Kidney epithelial cell (primary cell): Measurements from ENCODE around the gene GP1BB. TPM values are rescaled to one million over a fixed set of nuclear protein-coding genes. Genes with fewer than 3 reads are reported as not detected.

ENCODE experiments used
- DNase-seq: peaks from one replicate; pipeline ENCODE4 v3.0.0-alpha.2; 2010; ENCODE audit warnings: low read depth
- H3K27me3 ChIP-seq: 2 replicates; pipeline ENCODE4 v1.6.0; 2011; ENCODE audit warnings: low read length; ENCODE audit not compliant: control insufficient read depth, insufficient read depth
- H3K36me3 ChIP-seq: 2 replicates; pipeline ENCODE4 v1.5.1; 2011; ENCODE audit warnings: low read length; ENCODE audit not compliant: control insufficient read depth, insufficient read depth
- H3K4me3 ChIP-seq: 2 replicates; pipeline ENCODE4 v1.5.1; 2011; ENCODE audit warnings: low read depth, mild to moderate bottlenecking, control low read depth, low read length
- CTCF ChIP-seq: IDR thresholded peaks from 2 replicates; pipeline ENCODE4 v1.5.1; 2011; ENCODE audit warnings: mild to moderate bottlenecking, moderate library complexity, low read length, control low read depth, inconsistent platforms; ENCODE audit not compliant: insufficient read depth, poor library complexity, severe bottlenecking
- total RNA-seq: library from RNA; depleted of rRNA; stranded (reverse); fragments of >200 nt; gene quantifications from 2 replicates; pipeline ENCODE4 v1.2.3, GENCODE V29; 2015

Gene GP1BB
- total RNA-seq, 1 donor from 2014 or later, result 0.50 TPM

GRCh38 chr22:19739911-19740449 lies 16.6 kb downstream of the GP1BB start:
- DNase-seq, result no peak
- H3K27me3 ChIP-seq, result peaks cover 50% of the 10 kb centered on the region
- no peak for TF ChIP-seq CTCF
- no peaks in the 10 kb centered on the region for H3K36me3 ChIP-seq
- no peak overlapping the region for H3K4me3 ChIP-seq

- Histone ChIP-seq H3K36me3 (no peaks in the 10 kb centered on the region), H3K4me3 (no peak overlapping the region), H3K27me3 (peaks cover 43% of the 10 kb centered on the region)
- no peak for DNase-seq
- TF ChIP-seq CTCF, result no peak
Measured at GRCh38 chr22:19740586-19740985, 17.2 kb downstream of the GP1BB start.

GRCh38 chr22:19741053-19741452 lies 17.7 kb downstream of the GP1BB start:
- TF ChIP-seq CTCF, result no peak
- no peak overlapping the region for H3K4me3 ChIP-seq

GRCh38 chr22:19742160-19743066 lies 19.1 kb downstream of the GP1BB start:
- Histone ChIP-seq H3K27me3 (peaks cover 30% of the 10 kb centered on the region), H3K36me3 (no peaks in the 10 kb centered on the region), H3K4me3 (no peak overlapping the region)
- no peak for TF ChIP-seq CTCF
- no peak for DNase-seq

More at GRCh38 chr22:19741053-19741452, 17.7 kb downstream of the GP1BB start:
- no peak for DNase-seq
- H3K36me3 ChIP-seq, result no peaks in the 10 kb centered on the region
- H3K27me3 ChIP-seq, result peaks cover 40% of the 10 kb centered on the region

- Histone ChIP-seq H3K27me3 (peaks cover 31% of the 10 kb centered on the region), H3K4me3 (no peak overlapping the region), H3K36me3 (no peaks in the 10 kb centered on the region)
- no peak for DNase-seq
- no peak for TF ChIP-seq CTCF
Measured at GRCh38 chr22:19743081-19743480, 19.7 kb downstream of the GP1BB start.
